Fibroblast of upper back skin (primary cell): ENCODE data around the gene NDUFB10.
A peak's percentile ranks its signal among the peaks of the same experiment; 100 is the strongest.
"Not testable (repeated sequence)": the region's sequence is repeated elsewhere in the genome, so short reads cannot be mapped to it uniquely, and the experiment has no call there.

Source experiments
- DNase-seq: peaks from one replicate; pipeline ENCODE4 v3.0.0-alpha.2; 2013

NDUFB10 gene

DNA sequence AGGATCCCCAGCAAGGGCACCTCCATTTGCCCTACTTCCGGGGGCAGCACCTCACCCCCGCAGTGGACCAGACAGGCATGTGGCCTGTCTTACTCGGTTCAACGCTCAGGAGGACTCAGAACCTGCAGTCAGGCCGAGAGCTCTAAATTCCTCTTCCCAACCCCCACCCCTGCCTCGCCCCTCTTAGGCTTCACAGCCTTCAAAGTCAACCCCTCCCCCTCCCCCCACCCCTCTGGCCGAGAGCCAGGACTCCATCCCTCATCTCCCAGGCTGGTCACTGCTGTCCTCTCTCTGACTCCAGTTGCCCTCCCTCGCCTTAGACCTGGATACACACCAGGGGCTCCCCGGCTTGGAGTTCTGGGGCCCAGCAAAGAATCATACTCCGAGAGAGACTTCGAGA, 33.1 kb upstream of the NDUFB10 start:
- no peak for DNase-seq

DNA sequence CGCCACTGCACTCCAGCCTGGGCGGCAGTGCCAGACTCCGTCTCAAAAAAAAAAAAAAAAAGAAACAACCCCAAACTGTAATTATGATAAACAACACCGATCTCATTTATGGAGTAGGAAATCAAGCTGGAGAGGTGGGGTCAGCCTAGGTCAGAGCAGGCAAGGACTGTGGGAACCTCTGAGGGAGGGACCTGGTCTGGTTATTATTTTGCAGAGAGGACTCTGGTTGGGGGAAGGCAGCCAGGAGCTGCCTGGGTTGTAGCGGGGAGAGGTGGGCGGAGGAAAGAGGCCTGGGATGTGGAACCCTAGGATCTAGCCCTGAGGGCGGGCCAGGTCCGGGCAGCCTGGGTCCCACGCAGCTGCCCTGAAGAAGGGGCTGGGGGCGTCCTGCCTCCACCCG, 30.2 kb upstream of the NDUFB10 start:
- peak; percentile 28 for DNase-seq

DNA sequence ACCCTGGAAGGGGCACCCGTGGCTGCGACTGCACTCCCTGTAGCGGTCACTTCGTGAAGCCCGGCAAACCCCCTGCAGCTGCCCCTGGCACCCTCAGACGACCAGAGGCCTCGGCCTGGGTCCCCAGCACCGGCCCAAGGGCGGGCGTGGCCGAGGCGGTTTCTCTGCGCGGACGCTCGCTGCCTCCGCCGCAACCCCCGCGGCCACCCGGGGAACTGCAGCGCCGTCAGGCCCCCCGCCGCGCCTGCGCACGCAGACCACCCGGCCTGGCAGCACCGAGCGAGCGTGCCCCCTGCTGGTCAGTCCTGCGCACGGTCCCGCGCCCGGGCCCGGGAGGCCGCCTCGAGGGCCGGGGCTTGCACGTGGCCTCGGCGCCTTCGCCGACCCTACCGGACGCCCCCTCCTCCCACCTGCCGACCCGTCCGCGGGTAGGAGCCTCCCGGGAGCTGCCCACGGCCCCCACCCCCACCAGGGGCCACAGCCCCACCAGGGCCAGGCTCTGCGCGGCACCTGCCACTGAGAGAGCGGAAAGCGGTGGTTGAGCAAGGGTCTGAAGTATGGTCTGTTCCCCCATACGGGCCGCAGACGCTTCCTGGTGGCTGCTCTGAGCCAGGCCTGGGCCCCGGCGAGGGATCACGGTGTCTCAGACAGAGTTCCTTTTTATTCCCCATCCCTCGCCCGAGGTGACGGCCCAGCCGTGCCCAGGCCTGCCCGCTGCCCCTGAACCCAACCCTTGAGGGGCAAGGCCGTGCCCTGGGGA, 29.6 kb upstream of the NDUFB10 start:
- DNase-seq, result peak; percentile 79

DNA sequence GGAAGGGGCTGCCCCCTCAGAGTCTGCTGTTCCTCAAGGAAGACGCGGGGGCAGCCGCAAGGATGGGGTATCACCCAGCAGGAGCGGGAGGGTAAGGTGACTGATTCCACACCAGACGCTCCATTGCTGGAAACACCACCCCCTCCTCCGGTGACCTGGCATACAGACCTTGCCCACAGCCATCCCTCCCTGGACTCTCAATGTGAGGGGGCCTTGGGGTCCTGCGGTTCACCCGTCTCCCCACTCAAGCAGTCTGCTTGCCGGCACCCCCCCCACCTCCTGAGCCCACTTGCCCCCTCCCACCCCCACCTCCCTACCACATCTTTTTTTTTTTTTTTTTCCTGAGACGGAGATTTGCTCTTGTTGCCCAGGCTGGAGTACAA, 29.0 kb upstream of the NDUFB10 start:
- no peak for DNase-seq

DNA sequence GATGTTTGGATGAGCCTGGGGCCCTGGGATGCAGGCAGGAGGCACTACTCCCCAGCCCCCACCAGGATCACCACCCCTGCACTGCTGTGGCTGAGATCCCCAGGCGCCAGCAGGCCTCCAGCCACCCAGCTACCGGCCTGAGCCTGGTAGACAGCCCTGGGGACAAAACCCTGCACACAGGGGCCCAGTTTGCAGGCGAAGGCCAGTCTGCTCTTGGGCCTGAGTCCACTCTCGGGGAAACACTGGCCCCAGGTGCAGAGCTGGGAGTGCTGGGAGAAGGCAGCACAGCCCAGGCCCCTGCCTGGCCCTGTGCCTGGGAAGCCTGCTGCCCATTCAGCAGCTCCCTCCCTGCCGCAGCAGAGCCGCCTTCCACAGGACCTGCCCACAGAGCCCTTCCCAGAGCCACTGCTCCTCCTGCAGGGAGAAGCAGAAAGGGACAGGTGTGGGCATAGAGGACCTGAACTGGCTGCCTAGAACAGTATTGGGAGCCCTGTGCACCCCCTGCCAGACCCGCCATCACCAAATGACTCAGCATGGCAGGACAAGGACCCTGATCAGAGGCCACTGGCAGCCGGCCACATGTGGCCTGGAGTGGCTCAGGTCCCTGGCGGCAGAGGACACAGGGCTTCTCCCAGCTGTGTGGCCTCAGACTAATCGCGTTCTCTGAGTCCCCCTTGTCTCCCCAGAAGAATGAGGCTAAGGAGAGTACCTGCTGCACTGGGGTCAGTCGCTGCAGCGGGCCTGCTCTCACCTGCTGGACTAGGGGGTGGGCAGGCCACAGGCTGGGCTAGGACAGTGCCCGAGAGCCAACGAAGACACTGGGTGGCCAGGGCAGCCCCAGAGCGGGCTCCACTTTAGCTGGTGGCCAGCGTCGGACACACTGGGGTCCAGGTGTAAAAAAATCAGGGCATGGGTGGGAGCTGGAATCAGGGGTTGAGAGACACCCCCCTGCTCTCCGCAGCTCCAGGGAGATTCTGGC, 27.0 kb upstream of the NDUFB10 start:
- no peak for DNase-seq

DNA sequence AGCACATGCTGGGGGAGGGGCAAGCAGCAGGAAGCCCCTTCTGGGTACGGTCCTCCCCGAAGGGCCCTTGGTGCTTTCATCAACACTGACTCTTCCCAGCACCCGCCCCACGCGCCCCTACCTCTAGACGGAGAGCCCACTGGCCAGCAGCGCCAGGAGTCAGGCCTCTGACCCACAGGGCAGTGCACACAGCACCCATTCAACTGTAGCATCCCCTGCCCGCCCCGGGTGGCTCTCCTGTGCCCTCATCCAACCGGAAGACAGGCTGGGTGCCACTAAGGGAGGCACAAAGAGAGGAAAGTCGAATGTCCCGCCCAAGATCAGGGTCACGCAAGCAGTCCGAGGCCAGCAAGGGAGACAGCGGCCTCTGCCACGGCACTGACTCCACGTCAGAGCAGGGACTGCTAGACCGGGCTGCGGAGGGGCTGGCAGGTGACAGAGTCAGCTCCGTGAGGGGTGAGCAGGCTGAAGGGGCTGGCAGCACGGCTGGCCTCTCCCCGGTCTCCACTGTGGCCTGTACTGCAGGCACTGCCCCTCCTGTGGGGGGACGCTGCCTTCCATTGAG, 26.2 kb upstream of the NDUFB10 start:
- DNase-seq, result no peak

DNA sequence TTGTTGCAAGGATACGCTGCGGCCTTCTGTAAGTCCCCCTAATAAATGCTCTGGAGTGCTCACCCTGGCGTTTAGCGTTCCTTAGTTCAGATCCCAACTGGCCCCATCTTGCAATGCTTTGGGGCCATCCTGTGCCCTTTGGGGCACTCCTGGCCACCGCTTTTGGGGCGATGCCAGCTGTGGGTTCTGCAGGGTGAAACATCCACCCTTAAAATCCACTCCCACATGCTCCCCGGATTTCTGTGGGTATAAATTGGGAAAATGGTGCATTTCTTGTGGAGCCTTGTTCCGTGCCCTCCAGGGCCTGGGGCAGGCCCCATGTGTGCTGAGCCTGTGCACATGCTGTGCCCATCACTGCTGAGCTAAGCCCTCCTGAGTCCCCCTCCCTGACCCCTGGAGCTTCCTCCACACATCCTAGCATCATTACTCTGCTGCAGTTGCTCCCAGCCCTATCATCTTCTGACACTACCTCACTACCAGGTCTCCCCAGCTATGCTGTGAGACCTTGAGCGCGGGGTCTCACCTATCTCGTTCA, 22.3 kb upstream of the NDUFB10 start:
- no peak for DNase-seq

DNA sequence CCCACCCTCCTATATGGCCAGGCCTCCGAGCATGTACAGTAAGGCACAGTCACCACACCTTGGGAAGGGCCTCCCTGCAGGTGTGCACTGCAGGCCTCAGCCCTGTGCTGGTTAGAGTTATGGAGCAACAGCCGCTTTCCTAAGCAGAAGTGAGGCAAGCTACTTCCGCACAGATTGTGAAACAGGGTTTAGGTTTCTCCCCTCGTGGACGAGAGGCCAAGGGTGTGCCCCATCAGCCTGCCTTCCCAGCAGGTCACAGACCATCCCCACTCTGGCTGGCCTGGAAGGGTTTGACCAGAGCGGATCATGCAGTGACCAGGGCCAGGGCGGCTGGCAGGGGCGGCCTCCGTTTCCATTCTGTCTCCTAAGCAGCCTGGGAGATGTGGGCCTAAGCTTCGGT, 21.0 kb upstream of the NDUFB10 start:
- DNase-seq, result no peak

DNA sequence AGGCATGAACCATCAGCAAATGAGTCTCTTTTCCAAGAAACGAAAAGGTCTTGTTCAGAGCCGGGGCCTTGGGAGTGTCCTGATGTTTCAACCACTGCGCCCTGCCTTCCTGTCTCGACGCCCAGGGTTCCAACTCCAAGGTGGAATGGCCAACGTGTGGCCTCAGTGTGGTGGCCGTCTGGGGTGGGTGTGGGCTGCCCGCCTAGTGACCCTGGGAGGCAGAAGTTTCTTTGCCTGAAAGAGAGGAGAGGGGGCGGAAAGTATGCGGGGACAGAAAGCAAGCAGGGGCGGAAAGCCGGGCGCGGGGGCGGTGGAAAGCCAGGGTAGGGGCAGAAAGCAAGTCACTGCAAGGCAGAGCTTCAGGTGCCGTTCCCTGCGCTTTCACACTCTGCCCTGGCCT, 20.4 kb upstream of the NDUFB10 start:
- no peak for DNase-seq

DNA sequence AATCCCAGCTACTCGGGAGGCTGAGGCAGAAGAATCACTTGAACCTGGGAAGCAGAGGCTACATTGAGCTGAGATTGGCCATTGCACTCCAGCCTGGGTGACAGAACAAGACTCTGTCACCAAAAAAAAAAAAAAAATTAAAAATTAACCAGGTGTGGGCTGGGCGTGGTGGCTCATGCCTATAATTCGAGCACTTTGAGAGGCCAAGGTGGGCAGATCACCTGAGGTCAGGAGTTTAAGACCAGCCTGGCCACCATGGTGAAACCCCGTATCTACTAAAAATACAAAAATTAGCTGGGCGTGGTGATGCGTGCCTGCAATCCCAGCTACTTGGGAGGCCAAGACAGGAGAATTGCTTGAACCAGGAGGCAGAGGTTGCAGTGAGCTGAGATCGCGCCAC, 19.5 kb upstream of the NDUFB10 start:
- not testable (repeated sequence) for DNase-seq

DNA sequence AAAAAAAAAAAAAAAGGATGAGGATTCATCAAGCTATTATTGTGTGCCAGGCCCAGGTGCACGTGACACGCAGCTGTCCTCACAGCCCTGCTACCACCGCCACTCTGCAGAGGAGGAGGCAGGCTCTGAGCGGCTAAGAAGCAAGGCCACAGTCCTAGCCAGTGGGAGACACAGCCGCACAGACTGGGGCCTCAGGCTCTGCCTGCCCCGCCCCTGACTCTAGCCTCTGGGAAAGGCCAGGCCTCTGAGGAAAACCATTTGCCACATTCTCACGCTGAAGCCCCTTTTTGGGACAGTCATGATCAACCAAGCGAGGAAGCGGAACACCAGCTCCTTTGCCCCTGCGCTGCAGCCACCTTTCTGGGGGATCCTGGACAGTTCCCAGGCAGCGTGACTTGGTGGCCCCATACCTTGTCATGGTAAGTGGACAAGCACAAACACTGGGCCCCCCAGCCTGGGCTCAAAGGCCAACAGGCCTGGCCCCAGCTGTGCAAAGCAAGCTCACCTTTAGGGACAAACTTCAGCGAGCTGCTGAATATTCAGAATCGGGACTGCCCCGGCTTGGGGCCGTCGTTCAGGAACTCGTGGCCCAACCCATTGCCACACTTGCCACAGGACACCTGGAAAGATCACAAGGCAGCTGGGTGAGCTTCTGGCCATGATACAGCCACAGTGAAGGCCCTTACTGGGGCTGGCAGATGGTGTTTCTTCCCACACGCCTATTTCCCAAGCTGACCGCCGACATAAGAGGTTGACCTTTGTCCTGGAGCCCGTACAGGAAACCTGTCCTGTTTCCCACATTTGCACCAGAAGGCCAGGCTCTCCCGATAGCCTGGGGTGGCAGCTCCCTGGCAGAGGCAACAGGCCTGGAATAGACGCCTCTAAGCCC, 18.8 kb upstream of the NDUFB10 start:
- no peak for DNase-seq

DNA sequence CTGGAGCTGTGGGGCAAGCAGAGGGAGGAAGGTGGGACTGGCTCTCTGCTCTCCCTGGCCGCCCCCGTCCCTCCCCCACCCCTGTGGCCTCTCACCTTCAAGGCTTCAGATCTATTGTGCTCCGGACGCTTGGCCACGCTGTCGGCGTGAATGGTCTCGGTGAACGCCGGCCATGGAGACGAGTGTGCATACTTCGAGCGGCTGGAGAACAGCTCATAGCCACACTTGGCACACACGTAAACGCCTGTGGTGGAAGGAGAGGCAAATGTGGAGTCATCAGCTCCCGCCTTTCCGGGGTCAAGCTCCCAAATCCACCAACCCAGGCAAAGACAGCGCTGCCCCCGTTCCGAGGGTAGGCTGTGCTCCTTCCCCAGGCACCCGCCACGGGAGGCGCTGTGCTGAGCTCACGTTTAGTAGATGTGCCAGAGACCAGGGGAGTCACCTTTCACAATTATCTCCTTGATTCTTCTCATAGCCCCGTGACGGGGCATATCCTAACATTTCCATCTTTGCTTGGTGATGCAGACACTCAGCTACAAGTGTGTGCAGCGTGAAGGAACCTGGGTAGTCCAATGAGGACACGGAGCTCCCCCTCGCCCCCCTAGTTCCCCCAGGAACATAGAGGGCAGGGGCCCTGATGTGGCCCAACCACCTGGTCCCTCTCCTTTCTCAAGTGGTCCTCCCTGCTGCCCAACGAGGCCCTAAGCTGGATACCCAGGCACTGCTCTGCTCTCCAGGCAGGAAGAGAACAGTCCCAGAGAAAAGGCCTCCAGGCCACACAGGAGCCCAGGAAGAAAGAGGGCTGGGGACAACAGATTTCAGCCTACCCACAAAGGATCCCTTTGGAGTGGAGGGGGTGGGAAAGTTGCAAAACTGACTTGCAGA, 17.9 kb upstream of the NDUFB10 start:
- DNase-seq, result peak; percentile 41

DNA sequence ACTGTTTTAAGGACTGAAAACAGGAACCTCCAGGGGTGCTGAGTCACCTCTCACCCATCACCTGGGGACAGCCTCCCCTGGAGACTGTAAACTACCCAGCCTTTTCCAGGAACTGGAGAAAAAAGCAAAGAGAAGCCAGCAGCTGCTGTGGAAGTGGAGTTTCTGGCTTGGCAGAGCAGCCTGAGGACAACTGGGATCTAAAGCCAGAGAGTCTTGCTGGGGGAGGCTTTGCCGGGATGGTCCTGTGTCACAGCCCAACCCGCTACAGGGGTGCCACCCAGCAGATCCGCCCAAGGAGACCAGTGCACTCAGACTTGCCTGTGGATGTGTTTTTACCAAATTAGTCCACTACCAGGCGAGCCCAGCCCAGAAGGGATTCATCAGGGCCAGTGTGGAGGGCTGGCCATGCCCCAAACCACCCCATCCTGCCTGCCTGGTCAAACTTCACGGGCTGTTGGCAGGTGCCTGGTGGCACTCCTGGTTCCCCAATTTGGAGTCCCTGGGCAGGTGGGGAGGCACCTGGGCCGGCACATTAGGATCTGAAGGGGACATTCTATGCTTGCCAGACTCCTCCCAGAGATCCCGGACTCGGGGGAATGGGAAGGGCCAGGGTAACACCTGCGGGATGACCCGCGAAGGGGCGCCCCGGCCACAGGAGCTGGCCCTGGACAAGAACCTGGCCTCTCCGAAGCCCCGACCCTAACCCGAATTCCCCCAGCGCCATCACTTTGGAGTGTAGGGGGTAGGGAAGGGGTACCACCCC, 17.1 kb upstream of the NDUFB10 start:
- DNase-seq, result no peak

DNA sequence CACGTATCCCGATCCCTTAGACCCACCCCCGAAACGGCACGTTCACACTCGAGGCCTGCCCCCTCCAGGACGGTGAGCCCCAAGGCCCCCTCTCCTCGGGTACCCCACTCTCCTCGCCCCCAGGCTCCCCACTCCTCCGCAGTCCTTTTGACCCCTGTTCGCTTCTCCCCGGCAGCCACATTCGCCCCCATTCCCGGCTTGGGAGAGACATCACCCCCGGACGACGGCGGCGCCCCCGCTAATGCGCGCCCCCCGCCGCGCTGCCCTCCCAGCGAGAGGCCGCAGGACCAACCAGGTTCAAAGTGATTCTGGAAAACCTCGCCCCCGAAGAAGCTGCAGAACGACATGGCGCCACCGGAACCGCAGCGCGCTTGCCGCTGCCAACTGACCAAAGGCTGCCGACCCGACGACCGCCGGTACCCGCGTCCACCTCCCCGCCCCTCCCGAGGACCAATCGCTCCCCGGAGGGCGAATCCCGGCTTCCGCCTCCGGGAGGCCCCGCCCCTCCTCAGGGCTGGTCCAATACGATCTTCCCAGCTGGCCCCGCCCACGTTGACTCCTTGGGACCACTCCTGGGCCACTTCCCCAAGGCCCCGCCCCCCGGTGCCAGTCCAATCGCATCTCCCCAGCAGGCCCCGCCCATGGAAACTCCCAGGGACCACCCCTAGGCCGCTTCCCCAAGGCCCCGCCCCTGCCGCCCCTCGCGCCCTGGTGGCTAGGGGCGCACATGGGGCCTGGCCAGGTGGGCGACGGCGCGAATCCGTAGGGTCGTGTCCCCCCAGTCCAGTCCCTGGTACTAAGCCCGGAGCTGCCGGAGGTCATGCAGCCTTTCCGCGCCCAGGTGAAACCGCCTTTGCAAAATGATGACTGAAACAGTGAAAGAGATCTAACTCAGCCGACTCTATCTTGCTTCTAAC, 16.3 kb upstream of the NDUFB10 start, which contains the start of gene MSRB1:
TSS of gene MSRB1 (minus strand) at position 390 of the 917 bp plus-strand sequence. CDS start at position 347, 43 bp downstream.
- DNase-seq, result peak; percentile 99

DNA sequence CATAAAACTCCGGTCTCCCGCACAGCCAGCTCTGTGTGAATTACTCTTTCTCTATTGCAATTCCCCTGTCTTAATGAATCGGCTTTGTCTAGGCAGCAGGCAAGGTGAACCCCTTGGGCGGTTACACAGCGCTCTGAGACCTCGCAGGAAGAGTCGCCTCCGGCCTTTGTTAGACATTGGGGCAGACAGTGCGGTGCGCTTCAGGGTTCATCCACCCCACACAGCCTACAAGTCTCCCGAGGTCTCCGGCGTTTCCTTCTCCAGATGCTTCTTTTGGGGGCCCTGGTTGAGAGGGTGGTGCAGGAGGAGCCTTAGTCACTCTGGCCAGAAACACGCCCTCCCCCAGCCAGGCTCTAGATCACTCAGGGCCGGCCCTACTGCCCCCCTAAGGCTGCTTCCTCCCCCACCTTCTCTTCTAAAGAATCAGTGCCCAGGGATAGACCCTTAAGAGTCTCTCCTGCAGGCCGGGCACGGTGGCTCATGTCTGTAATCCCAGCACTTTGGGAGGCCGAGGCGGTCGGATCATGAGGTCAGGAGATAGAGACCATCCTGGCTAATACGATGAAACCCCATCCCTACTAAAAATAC, 14.6 kb upstream of the NDUFB10 start:
- DNase-seq, result no peak

DNA sequence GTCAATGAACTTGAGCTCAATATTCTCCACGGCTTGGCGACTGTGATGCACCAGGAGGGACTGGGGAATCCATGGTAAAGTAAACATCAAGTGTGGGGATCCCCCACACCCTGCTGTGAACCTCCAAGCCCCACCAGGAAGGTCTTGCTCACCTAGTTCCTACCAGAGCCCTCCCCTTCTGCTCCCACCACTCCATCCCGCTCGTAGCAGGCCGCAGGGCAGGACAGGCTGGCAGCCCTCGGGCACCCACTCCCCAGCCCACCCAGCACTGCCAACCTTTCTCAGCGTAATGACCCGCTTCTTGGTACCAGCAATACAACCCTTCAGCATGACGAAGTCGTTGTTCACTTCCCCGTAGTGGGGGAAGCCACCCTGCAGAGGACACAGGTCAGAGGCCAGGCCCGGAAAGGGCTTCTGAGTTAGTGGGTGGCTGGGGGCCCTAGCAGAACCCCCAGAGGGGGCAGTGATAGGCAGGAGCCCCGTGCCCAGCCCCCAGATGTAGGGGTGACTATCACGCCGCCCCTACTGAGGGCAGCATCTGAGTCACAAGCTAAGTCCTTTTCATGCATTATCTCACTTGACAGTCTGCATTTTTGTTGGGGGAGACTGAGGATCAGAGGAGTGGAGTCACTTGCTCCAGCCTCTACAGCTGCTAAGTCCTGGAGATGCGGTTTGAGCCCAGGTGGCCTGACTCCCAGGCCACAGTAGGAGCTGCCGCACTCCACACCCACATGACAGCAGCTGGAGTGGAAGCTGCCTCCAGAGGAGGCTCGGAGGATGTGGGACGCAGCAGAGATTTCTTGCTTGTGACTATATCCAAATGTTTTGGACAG, 13.6 kb upstream of the NDUFB10 start:
- no peak for DNase-seq

DNA sequence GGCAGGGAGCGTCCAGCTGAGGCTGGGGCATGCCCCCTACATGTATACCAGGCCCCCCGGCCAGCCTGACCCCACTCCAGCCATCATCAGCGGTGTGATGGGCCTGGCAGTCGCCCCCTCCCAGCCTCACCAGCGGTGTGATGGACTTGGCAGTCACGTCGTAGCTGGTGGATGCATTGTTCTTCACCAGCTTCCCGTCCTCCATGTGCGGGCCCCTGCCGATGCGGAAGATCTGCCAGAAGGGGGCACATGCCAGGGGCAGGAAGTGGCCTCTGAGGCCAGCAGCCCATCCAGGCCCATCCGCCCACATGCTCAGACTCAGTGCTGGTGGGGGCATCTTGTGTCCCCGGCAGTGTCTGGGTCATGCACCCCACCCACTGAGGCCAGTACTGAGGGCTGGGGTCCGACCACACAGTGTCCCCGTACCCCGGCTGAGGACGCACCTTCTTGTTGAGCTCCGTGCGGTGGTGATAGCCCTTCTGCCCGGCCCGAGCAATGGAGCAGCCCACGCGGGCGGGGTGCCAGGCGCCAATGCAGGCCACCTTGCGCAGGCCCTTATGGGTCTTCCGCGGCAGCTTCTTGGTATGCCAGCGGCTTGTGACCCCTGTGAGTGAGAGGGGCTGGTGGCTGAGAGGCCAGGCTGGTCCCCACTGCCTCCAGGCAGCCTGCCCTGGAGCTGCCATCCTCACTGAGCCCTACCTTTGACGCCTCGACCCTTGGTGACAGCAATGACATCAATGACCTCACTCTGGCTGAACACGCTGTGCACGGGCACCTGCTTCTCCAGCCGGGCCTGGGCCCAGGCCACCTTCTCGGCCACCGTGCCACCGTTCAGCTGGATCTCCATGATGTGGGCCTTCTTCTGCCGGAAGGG, 12.6 kb upstream of the NDUFB10 start:
- DNase-seq, result no peak
